KMS-11 (cell line): ENCODE measurements around the gene TAF13.

Experiments used
- H2AFZ ChIP-seq: fragments of 200-600 bp; sonication (generic); 2 replicates; pipeline ENCODE4 v1.6.1; 2016; ENCODE audit warnings: antibody characterized with exemption, mixed run types, low read depth
- H3K27ac ChIP-seq: fragments of 200-600 bp; sonication (generic); 2 replicates; pipeline ENCODE4 v1.6.1; 2016; ENCODE audit warnings: mild to moderate bottlenecking, mixed run types
- H3K27me3 ChIP-seq: fragments of 200-600 bp; sonication (generic); 2 replicates; pipeline ENCODE4 v1.6.1; 2017; ENCODE audit warnings: mild to moderate bottlenecking, low read depth, mixed run types, moderate library complexity; ENCODE audit not compliant: insufficient read depth
- H3K36me3 ChIP-seq: fragments of 200-600 bp; sonication (generic); 2 replicates; pipeline ENCODE4 v1.6.1; 2017; ENCODE audit warnings: mild to moderate bottlenecking, mixed run types; ENCODE audit not compliant: insufficient read depth
- H3K4me1 ChIP-seq: fragments of 200-600 bp; sonication (generic); 2 replicates; pipeline ENCODE4 v1.6.1; 2016; ENCODE audit warnings: mild to moderate bottlenecking, low read depth, mixed run types; ENCODE audit not compliant: poor library complexity, severe bottlenecking
- H3K4me2 ChIP-seq: fragments of 200-600 bp; sonication (generic); 2 replicates; pipeline ENCODE4 v1.7.0; 2016; ENCODE audit warnings: mild to moderate bottlenecking, mixed run types
- H3K4me3 ChIP-seq: fragments of 200-600 bp; sonication (generic); IDR thresholded peaks from 2 replicates; pipeline ENCODE4 v1.6.1; 2017; ENCODE audit warnings: low read depth, low read length, mixed read lengths; ENCODE audit not compliant: insufficient read depth
- H3K79me2 ChIP-seq: fragments of 200-600 bp; sonication (generic); 2 replicates; pipeline ENCODE4 v1.6.1; 2016; ENCODE audit warnings: low read depth, mixed run types; ENCODE audit not compliant: insufficient read depth
- H3K9ac ChIP-seq: fragments of 200-600 bp; sonication (generic); 2 replicates; pipeline ENCODE4 v1.6.1; 2016; ENCODE audit warnings: mild to moderate bottlenecking, mixed run types
- H4K20me1 ChIP-seq: fragments of 200-600 bp; sonication (generic); 2 replicates; pipeline ENCODE4 v1.6.1; 2016; ENCODE audit warnings: mild to moderate bottlenecking, mixed run types; ENCODE audit not compliant: insufficient read depth
- CTCF ChIP-seq: fragments of 200-600 bp; sonication (generic); conservative IDR thresholded peaks from 2 replicates; pipeline ENCODE4 v1.6.1; 2017; ENCODE audit warnings: low read depth, mild to moderate bottlenecking, antibody characterized with exemption, low read length, moderate library complexity, mixed read lengths

TAF13 gene

GRCh38 chr1:109079240-109079622, 3.4 kb upstream of the TAF13 start:
- H3K79me2 ChIP-seq, result peaks cover 8% of the 10 kb centered on the region; the same call in 1 of the 2 replicates
- no peak overlapping the region for H2AFZ ChIP-seq
- no peaks in the 10 kb centered on the region for H4K20me1 ChIP-seq
- H3K27me3 ChIP-seq, result no peaks in the 10 kb centered on the region
- no peak overlapping the region for H3K9ac ChIP-seq
- no peak overlapping the region for H3K27ac ChIP-seq
- H3K4me1 ChIP-seq, result peaks cover 9% of the 10 kb centered on the region
- no peak for TF ChIP-seq CTCF
- H3K4me2 ChIP-seq, result no peak overlapping the region
- H3K36me3 ChIP-seq, result no peaks in the 10 kb centered on the region
- no peak overlapping the region for H3K4me3 ChIP-seq

- Histone ChIP-seq H3K27ac (no peak overlapping the region), H2AFZ (no peak overlapping the region), H3K79me2 (peaks cover 8% of the 10 kb centered on the region; the same call in 1 of the 2 replicates), H3K36me3 (no peaks in the 10 kb centered on the region), H3K4me2 (no peak overlapping the region), H3K4me3 (no peak overlapping the region), H3K9ac (no peak overlapping the region), H3K4me1 (peaks cover 9% of the 10 kb centered on the region), H3K27me3 (no peaks in the 10 kb centered on the region), H4K20me1 (no peaks in the 10 kb centered on the region)
- no peak for TF ChIP-seq CTCF
Observed at GRCh38 chr1:109078317-109078716, 2.5 kb upstream of the TAF13 start.

- H3K36me3 ChIP-seq, result no peaks in the 10 kb centered on the region
- H3K27me3 ChIP-seq, result no peaks in the 10 kb centered on the region
- no peak overlapping the region for H3K9ac ChIP-seq
- H3K4me1 ChIP-seq, result no peaks in the 10 kb centered on the region
- no peak overlapping the region for H3K4me3 ChIP-seq
- no peaks in the 10 kb centered on the region for H3K79me2 ChIP-seq
- no peak overlapping the region for H3K4me2 ChIP-seq
- no peak overlapping the region for H2AFZ ChIP-seq
- H4K20me1 ChIP-seq, result no peaks in the 10 kb centered on the region
- no peak for TF ChIP-seq CTCF
- no peak overlapping the region for H3K27ac ChIP-seq
Observed at GRCh38 chr1:109069294-109069693, 6.5 kb downstream of the TAF13 start.

- Histone ChIP-seq H3K27me3 (no peaks in the 10 kb centered on the region), H4K20me1 (no peaks in the 10 kb centered on the region), H3K27ac (no peak overlapping the region), H3K79me2 (no peaks in the 10 kb centered on the region), H3K9ac (no peak overlapping the region), H3K4me2 (no peak overlapping the region), H3K4me1 (no peaks in the 10 kb centered on the region), H2AFZ (no peak overlapping the region), H3K36me3 (no peaks in the 10 kb centered on the region), H3K4me3 (no peak overlapping the region)
- TF ChIP-seq CTCF, result no peak
Observed at GRCh38 chr1:109067883-109068282, 7.9 kb downstream of the TAF13 start.

- Histone ChIP-seq H3K27me3 (no peaks in the 10 kb centered on the region), H3K4me1 (no peaks in the 10 kb centered on the region), H4K20me1 (no peaks in the 10 kb centered on the region), H3K4me3 (no peak overlapping the region), H3K27ac (no peak overlapping the region), H2AFZ (no peak overlapping the region), H3K4me2 (no peak overlapping the region), H3K9ac (no peak overlapping the region), H3K36me3 (no peaks in the 10 kb centered on the region), H3K79me2 (no peaks in the 10 kb centered on the region)
- TF ChIP-seq CTCF, result no peak
Observed at GRCh38 chr1:109065137-109065536, 10.7 kb downstream of the TAF13 start.
